PFSK-1 (cell line): ENCODE measurements around the gene NFKBIE.

Source experiments
- FOXP2 ChIP-seq: optimal IDR thresholded peaks from 2 replicates; pipeline ENCODE3; 2011; ENCODE audit warnings: borderline replicate concordance, control low read depth, inconsistent platforms; ENCODE audit not compliant: insufficient read depth; ENCODE audit errors: extremely low read length, extremely low read depth
- POLR2AphosphoS5 ChIP-seq: IDR thresholded peaks from 2 replicates; pipeline ENCODE4 v1.6.1; 2012; ENCODE audit warnings: low read depth, mild to moderate bottlenecking, control low read depth, low read length, moderate library complexity
- REST ChIP-seq, 2 experiments: IDR thresholded peaks; 2 replicates each; pipeline versions ENCODE4 v1.6.1 to v1.8.0; 2011 to 2012; ENCODE audit warnings: low read depth in 2 of 2, low read length in 2 of 2, control low read depth in 1 of 2, inconsistent platforms in 1 of 2, mild to moderate bottlenecking in 1 of 2, moderate library complexity in 1 of 2; ENCODE audit not compliant: insufficient read depth in 1 of 2
- SIN3A ChIP-seq: IDR thresholded peaks from 2 replicates; pipeline ENCODE4 v1.6.1; 2012; ENCODE audit warnings: mild to moderate bottlenecking, low read length, moderate library complexity, borderline replicate concordance; ENCODE audit not compliant: insufficient read depth
- TAF1 ChIP-seq: IDR thresholded peaks from 2 replicates; pipeline ENCODE4 v1.6.1; 2012; ENCODE audit warnings: low read length, control low read depth, borderline replicate concordance; ENCODE audit not compliant: insufficient read depth

NFKBIE gene

GRCh38 chr6:44224029-44224964 lies 41.1 kb downstream of the NFKBIE start:
- TF ChIP-seq REST (IDR thresholded peaks at IDR 0.05; ENCODE audit: insufficient read depth in 1 of 2, low read depth in 2 of 2, low read length in 2 of 2) = no peak
- peak; percentile 66 for TF ChIP-seq POLR2AphosphoS5
- TF ChIP-seq SIN3A = 0 out of 2 replicates have a peak, but pooled peaks have one; percentile 43
- peak; percentile 48 for TF ChIP-seq FOXP2
- peak; percentile 66; the same call in 1 of the 2 replicates for TF ChIP-seq TAF1

- peak in 1 of 2 experiments; percentile 55; a peak in 1 of 4 replicates for TF ChIP-seq REST (IDR thresholded peaks at IDR 0.05; ENCODE audit: insufficient read depth in 1 of 2, low read depth in 2 of 2, low read length in 2 of 2)
- no peak for TF ChIP-seq FOXP2
- peak; percentile 72; the same call in 1 of the 2 replicates for TF ChIP-seq TAF1
- 0 out of 2 replicates have a peak, but pooled peaks have one; percentile 46 for TF ChIP-seq SIN3A
- peak; percentile 72; the same call in 1 of the 2 replicates for TF ChIP-seq POLR2AphosphoS5
Measured at GRCh38 chr6:44223319-44224028, 41.9 kb downstream of the NFKBIE start, which contains the start of gene SLC29A1. Gene SLC29A1, plus strand, starts transcription at chr6:44223595. Its CDS starts 3,719 bp downstream, at chr6:44227314.

GRCh38 chr6:44222486-44223318 lies 42.6 kb downstream of the NFKBIE start:
- TF ChIP-seq TAF1 = no peak

GRCh38 chr6:44221961-44222335 lies 43.4 kb downstream of the NFKBIE start:
- TF ChIP-seq POLR2AphosphoS5 (no peak), TAF1 (no peak), FOXP2 (no peak), REST (IDR thresholded peaks at IDR 0.05; ENCODE audit: insufficient read depth in 1 of 2, low read depth in 2 of 2, low read length in 2 of 2) (no peak), SIN3A (no peak)

- no peak for TF ChIP-seq TAF1
- TF ChIP-seq SIN3A = no peak
- TF ChIP-seq FOXP2 = peak; percentile 24
Measured at GRCh38 chr6:44221291-44221960, 43.9 kb downstream of the NFKBIE start.
